HepG2 (cell line): Measurements from ENCODE around the gene RTP1. TPM values are rescaled to one million over a fixed set of nuclear protein-coding genes. Genes with fewer than 3 reads are reported as not detected.

Experiments used
- ATAC-seq: fragments of 200-7000 bp; cut with Tn5 transposase; 3 replicates; pipeline ENCODE4 v1.9.1; 2020; ENCODE audit warnings: mild to moderate bottlenecking, moderate library complexity
- BruUV-seq: library from RNA; stranded (reverse); fragments of 400-500 nt; replicated peaks from 2 replicates; lab custom pipeline; 2021; lab: Mats Ljungman, UMichigan
- CTCF ChIA-PET: fragments of 300-600 bp; formaldehyde crosslinking; extraction: SDS; loops from one replicate; lab custom pipeline; 2021; ENCODE audit warnings: low total read pairs, inconsistent platforms, low intra/inter-chr PET ratio; lab: Yijun Ruan, JAX
- POLR2A ChIA-PET: fragments of 350-600 bp; sonication (Branson Sonifier 250); formaldehyde crosslinking; loops from one replicate; lab custom pipeline; 2020; ENCODE audit warnings: antibody characterized with exemption, inconsistent platforms; lab: Yijun Ruan, JAX
- DNase-seq: peaks from one replicate; pipeline ENCODE4 v3.0.0-alpha.2; 2015; ENCODE audit warnings: low spot score
- FAIRE-seq: peaks from 3 replicates; lab custom pipeline; 2011; peaks lifted over from hg19 to GRCh38; lab: Jason Lieb, UNC
- H2AFZ ChIP-seq: one replicate; pipeline ENCODE4 v1.6.1; 2011; ENCODE audit warnings: low read length, inconsistent platforms
- H3K27ac ChIP-seq: fragments of 300-600 bp; 3 replicates; pipeline ENCODE4 v1.8.0; 2011; ENCODE audit warnings: mixed run types, mild to moderate bottlenecking, mixed read lengths, low read length, inconsistent platforms; ENCODE audit not compliant: insufficient read depth; ENCODE audit errors: extremely low read length
- H3K27me3 ChIP-seq, 2 experiments: fragments of 200-600 bp in 1 of 2; 2 replicates in 1 of 2; 3 replicates in 1 of 2; pipeline versions ENCODE4 v1.6.0 to v1.8.0; 2011; ENCODE audit warnings: low read length in 2 of 2, mild to moderate bottlenecking in 2 of 2, moderate library complexity in 2 of 2, inconsistent platforms in 1 of 2; ENCODE audit not compliant: insufficient read depth in 2 of 2, control insufficient read depth in 1 of 2
- H3K36me3 ChIP-seq, 2 experiments: fragments of 200-600 bp in 1 of 2; replicated peaks in 1 of 2; 2 replicates in 1 of 2; 3 replicates in 1 of 2; pipeline versions ENCODE4 v1.5.1 to v1.8.0; 2011; ENCODE audit warnings: low read length in 2 of 2, inconsistent platforms in 1 of 2; ENCODE audit not compliant: insufficient read depth in 2 of 2, control insufficient read depth in 1 of 2
- H3K4me1 ChIP-seq: 2 replicates; pipeline ENCODE4 v1.5.1; 2012; ENCODE audit warnings: low read length, inconsistent platforms; ENCODE audit not compliant: insufficient read depth
- H3K4me2 ChIP-seq: 2 replicates; pipeline ENCODE4 v1.6.0; 2011; ENCODE audit warnings: low read depth, low read length, inconsistent platforms
- H3K4me3 ChIP-seq, 3 experiments: fragments of 200-600 bp in 1 of 3; sonication (generic), shearing (Covaris generic) in 1 of 3; replicated peaks in 1 of 3; 2 replicates each; pipeline ENCODE4 v1.5.1; 2011 to 2016; ENCODE audit warnings: low read length in 3 of 3, inconsistent platforms in 2 of 3, low read depth in 2 of 3, mild to moderate bottlenecking in 2 of 3, control low read depth in 1 of 3, mixed read lengths in 1 of 3; ENCODE audit not compliant: insufficient read depth in 1 of 3
- H3K79me2 ChIP-seq: one replicate; pipeline ENCODE4 v1.6.1; 2011; ENCODE audit warnings: low read length, inconsistent platforms; ENCODE audit not compliant: insufficient read depth
- H3K9ac ChIP-seq: 2 replicates; pipeline ENCODE4 v1.6.0; 2011; ENCODE audit warnings: mild to moderate bottlenecking, low read depth, low read length, inconsistent platforms; ENCODE audit not compliant: insufficient read depth
- H3K9me3 ChIP-seq: 2 replicates; pipeline ENCODE4 v1.5.1; 2012; ENCODE audit warnings: mild to moderate bottlenecking, low read length
- H4K20me1 ChIP-seq: 2 replicates; pipeline ENCODE4 v1.6.0; 2011; ENCODE audit warnings: inconsistent platforms, mild to moderate bottlenecking, low read length, moderate library complexity; ENCODE audit not compliant: insufficient read depth
- MAFF ChIP-seq: IDR thresholded peaks from 2 replicates; pipeline ENCODE4 v1.6.1; 2011; ENCODE audit warnings: low read depth, low read length, improper control_type of control experiment
- MAFK ChIP-seq, 2 experiments: IDR thresholded peaks in 1 of 2; conservative IDR thresholded peaks in 1 of 2; 2 replicates each; pipeline ENCODE4 v1.6.1; 2011; ENCODE audit warnings: improper control_type of control experiment in 2 of 2, low read length in 2 of 2
- NR1H2 ChIP-seq: sonication (generic); formaldehyde crosslinking; IDR thresholded peaks from 2 replicates; pipeline ENCODE4 v1.8.1; 2022; ENCODE audit warnings: low read depth, missing genetic modification reagents, borderline replicate concordance
- ZNF136 ChIP-seq: sonication (generic); formaldehyde crosslinking; IDR thresholded peaks from 2 replicates; pipeline ENCODE4 v1.8.1; 2022; ENCODE audit warnings: low read depth, mild to moderate bottlenecking, moderate library complexity, missing genetic modification reagents
- ZNF329 ChIP-seq: sonication (generic); formaldehyde crosslinking; IDR thresholded peaks from 2 replicates; pipeline ENCODE4 v1.9.0; 2021; ENCODE audit warnings: low read depth, mild to moderate bottlenecking, missing genetic modification reagents
- ZNF609 ChIP-seq: sonication (generic); formaldehyde crosslinking; IDR thresholded peaks from 2 replicates; pipeline ENCODE4 v1.4.0; 2020; ENCODE audit warnings: mild to moderate bottlenecking, missing genetic modification reagents, borderline replicate concordance
- ZSCAN5A ChIP-seq: sonication (generic); formaldehyde crosslinking; IDR thresholded peaks from 2 replicates; pipeline ENCODE4 v1.8.0; 2022; ENCODE audit warnings: mild to moderate bottlenecking, missing genetic modification reagents, borderline replicate concordance
- WGBS: methylation state at CpG from one replicate; pipeline ENCODE4 v1.1.6; 2017; ENCODE audit warnings: low lambda C conversion rate; 5-methylcytosine and 5-hydroxymethylcytosine counted together
- in situ Hi-C: cut with HindIII; loops from 2 replicates; pipeline ENCODE4 v1.10.0; 2017; ENCODE audit warnings: low pct_unique_long_range_greater_than_20kb; ENCODE audit not compliant: extremely low pct_ligation_motif_present
- intact Hi-C: fragments of 100-400 bp; cut with micrococcal nuclease; formaldehyde crosslinking; loops from one replicate; pipeline ENCODE4 v1.10.0; 2022; ENCODE audit not compliant: unreplicated experiment
- polyA plus RNA-seq, 8 experiments: library from polyadenylated mRNA; depleted of rRNA in 3 of 8; stranded (reverse) in 7 of 8; unstranded in 1 of 8; fragments of >200 nt; fragmentation: Illumina TruSeq in 4 of 8; extraction: Trizol in 4 of 8; gene quantifications; 2 replicates each; pipeline versions ENCODE4 v1.2.1 to v1.2.3, GENCODE V29; 2011 to 2016; ENCODE audit warnings: low read depth in 4 of 8, missing spikeins in 1 of 8, mixed read lengths in 1 of 8; ENCODE audit not compliant: insufficient read depth in 1 of 8
- total RNA-seq, 5 experiments: library from RNA; depleted of rRNA; stranded (reverse); fragments of >200 nt; fragmentation: Illumina TruSeq; extraction: Trizol; gene quantifications; 2 replicates each; pipeline ENCODE4 v1.2.3, GENCODE V29; 2016; ENCODE audit warnings: low read depth in 1 of 5

The RTP1 gene
- total and polyA plus RNA-seq, 2 of the 13 experiments (the other 11 are each of a cell fraction or from before 2014, with no cell fraction given), result not detected

- TF ChIP-seq ZNF329 (no peak), ZNF609 (no peak), ZNF136 (CRISPR knock-in tag) (no peak), ZSCAN5A (CRISPR knock-in tag) (no peak)
These were observed 16.3 kb downstream of the RTP1 start (continued) for GRCh38 chr3:187213616-187214015.

GRCh38 chr3:187215460-187215859 is 18.2 kb downstream of the RTP1 start:
- ChIA-PET POLR2A (no interaction called here), CTCF (no interaction called here)
- no peaks in the 10 kb centered on the region for H3K36me3 ChIP-seq
- ATAC-seq (no peak), FAIRE-seq (no peak), DNase-seq (no peak)
- H3K9ac ChIP-seq, result no peak overlapping the region
- H3K9me3 ChIP-seq, result no peaks in the 10 kb centered on the region
- H3K27ac ChIP-seq, result no peak overlapping the region
- no peak overlapping the region for H3K4me3 ChIP-seq
- peaks cover 7% of the 10 kb centered on the region for H3K4me1 ChIP-seq
- H4K20me1 ChIP-seq, result no peaks in the 10 kb centered on the region
- intact Hi-C loops, result no loop called here
- in situ Hi-C loops, result no loop called here
- no TSS peak for BruUV-seq
- 47% methylated on average over 5 of the region's 5 CpGs for WGBS
- TF ChIP-seq MAFK (conservative IDR thresholded peaks at IDR 0.05 in 1 of 2, IDR thresholded peaks at IDR 0.05 in 1 of 2; ENCODE audit: low read length in 2 of 2) (peak; percentile 76 to 83), MAFF (peak; percentile 65), NR1H2 (CRISPR knock-in tag) (no peak)
- no peaks in the 10 kb centered on the region for H3K79me2 ChIP-seq
- H2AFZ ChIP-seq, result no peak overlapping the region
- peaks cover 0 to 1% of the 10 kb centered on the region in 2 experiments; a peak in 2 of 5 replicates for H3K27me3 ChIP-seq
- H3K4me2 ChIP-seq, result no peak overlapping the region
